C4-2B (cell line): ENCODE data around the gene ACCS.

Source experiments
- H3K27ac ChIP-seq: fragments of 450-650 bp; 2 replicates; pipeline ENCODE4 v1.5.1; 2017
- ZFX ChIP-seq: fragments of 450-650 bp; IDR thresholded peaks from 2 replicates; pipeline ENCODE4 v1.6.1; 2017
- TF ChIP-seq, protein P1 (sequence below): fragments of 450-650 bp; conservative IDR thresholded peaks from 2 replicates; pipeline ENCODE4 v1.5.1; 2017; ENCODE audit warnings: mild to moderate bottlenecking

The ACCS gene

DNA sequence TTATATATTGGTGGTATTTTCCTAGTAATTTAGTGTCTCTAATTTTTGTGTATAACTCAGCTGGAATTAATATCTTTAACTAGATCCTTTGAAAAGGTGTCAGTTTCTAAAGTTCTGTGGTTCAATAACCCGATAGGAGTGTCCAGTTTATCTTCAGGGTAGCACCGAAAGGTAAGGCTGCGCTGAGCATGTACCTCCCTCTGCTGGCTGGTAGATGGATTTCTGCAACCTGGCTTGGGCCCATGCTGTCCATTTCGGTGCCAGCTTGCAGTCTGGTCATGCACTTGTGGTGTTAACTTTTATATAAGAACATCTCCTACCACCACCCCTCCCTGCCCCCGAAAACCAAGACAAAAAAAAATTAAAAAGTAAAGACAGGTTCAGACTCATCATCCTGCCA, 54.1 kb downstream of the ACCS start:
- TF ChIP-seq, protein P1, sequence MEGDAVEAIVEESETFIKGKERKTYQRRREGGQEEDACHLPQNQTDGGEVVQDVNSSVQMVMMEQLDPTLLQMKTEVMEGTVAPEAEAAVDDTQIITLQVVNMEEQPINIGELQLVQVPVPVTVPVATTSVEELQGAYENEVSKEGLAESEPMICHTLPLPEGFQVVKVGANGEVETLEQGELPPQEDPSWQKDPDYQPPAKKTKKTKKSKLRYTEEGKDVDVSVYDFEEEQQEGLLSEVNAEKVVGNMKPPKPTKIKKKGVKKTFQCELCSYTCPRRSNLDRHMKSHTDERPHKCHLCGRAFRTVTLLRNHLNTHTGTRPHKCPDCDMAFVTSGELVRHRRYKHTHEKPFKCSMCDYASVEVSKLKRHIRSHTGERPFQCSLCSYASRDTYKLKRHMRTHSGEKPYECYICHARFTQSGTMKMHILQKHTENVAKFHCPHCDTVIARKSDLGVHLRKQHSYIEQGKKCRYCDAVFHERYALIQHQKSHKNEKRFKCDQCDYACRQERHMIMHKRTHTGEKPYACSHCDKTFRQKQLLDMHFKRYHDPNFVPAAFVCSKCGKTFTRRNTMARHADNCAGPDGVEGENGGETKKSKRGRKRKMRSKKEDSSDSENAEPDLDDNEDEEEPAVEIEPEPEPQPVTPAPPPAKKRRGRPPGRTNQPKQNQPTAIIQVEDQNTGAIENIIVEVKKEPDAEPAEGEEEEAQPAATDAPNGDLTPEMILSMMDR, result peak; percentile 65
- TF ChIP-seq ZFX, result no peak
- H3K27ac ChIP-seq, result no peak overlapping the region

DNA sequence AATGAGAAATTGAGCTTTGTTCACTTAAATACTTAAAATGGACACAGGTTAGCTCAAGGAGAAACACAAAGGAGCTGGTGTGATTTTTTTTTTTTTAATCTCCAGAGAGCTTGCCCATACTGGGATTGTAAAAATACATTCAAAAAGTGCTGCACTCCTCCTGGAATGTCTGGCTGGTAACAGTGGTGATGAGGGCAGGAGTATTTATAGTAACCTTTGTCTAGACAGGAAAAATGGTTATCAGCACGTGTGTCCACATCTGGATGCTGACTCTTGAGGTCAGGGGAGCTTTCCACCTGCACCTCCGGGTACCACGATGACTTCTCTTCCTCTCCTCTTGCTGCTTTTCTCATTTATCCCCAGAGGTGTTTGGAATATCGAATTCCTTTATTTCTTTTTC, 59.5 kb downstream of the ACCS start:
- no peak overlapping the region for H3K27ac ChIP-seq
- no peak for TF ChIP-seq ZFX
- TF ChIP-seq, protein P1, result no peak

DNA sequence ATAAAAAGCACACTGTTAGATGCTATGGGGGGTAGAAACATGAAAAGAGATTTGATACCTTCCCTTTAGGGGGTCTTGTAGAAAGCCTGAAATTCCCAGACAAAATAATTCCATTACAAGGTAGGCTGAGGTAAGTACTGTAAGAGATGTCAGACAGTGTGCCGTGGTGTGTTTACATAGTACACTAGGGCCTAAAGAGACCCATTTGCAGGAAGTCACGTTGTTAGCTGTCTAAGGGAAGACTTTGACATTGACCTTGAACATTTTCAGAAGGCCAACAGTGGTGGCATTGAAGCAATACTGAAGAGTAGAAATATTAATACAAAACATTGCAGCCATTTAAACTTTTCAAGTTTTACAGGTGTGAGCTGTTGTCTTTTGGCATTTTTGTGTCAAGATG, 60.2 kb downstream of the ACCS start:
- no peak overlapping the region for H3K27ac ChIP-seq
- TF ChIP-seq, protein P1, result no peak
- TF ChIP-seq ZFX, result no peak

DNA sequence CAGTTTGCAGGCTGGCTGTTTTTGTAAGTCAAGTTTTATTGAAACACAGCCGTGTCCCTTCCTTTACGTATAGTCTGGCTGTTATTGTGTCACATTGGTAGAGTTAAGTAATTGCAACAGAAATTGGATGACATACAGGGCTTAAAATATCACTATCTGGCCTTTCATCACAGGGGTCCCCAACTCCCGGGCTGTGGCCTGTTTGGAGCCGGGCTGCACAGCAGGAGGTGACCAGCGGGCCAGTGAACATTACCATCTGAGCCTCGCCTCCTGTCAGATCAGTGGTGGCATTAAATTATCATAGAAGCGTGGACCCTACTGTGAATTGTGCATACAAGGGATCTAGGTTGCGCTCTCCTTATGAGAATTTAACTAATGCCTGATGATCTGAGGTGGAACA, 61.1 kb downstream of the ACCS start:
- no peak overlapping the region for H3K27ac ChIP-seq
- TF ChIP-seq, protein P1, result no peak
- no peak for TF ChIP-seq ZFX

DNA sequence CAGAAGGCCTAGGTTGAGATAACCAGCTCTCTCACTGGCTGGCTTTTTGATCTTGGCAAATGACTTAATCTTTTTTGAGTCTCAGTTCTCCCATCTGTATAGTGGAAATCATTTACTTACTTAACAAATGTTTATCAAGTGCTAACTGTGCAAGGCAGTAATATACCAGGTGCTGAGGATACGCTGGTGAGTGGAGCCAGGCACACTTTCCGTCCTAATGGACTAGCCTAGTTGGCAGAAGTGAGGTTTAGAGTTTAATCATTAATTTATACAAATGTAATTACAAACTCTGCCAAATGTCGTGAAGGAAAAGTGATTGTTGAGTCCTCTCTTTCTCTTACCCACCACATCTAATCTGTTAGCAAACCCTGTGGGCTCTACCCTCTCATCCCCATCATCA, 62.7 kb downstream of the ACCS start:
- TF ChIP-seq, protein P1, result no peak
- TF ChIP-seq ZFX, result no peak
- no peak overlapping the region for H3K27ac ChIP-seq

DNA sequence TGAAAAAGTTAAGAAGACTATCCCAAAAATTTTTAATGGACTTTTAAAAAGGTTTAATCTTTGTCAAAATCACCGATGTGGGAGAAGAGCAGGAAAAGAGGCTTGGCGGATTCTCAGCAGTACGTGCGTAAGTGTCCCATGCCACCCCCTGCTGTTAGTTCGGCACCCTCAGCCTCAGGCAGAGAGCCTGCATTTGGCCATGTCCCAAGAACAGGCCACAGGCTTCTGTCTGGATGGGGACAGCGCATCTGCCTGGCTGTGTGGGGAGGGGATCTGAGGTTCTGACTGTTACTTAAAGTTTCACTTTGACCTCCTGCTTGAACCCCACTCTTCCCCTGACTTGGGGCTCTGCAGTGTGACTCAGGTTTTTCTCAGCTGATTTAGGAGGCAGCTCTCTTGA, 64.7 kb downstream of the ACCS start:
- TF ChIP-seq, protein P1, result no peak
- TF ChIP-seq ZFX, result no peak
- H3K27ac ChIP-seq, result no peak overlapping the region

DNA sequence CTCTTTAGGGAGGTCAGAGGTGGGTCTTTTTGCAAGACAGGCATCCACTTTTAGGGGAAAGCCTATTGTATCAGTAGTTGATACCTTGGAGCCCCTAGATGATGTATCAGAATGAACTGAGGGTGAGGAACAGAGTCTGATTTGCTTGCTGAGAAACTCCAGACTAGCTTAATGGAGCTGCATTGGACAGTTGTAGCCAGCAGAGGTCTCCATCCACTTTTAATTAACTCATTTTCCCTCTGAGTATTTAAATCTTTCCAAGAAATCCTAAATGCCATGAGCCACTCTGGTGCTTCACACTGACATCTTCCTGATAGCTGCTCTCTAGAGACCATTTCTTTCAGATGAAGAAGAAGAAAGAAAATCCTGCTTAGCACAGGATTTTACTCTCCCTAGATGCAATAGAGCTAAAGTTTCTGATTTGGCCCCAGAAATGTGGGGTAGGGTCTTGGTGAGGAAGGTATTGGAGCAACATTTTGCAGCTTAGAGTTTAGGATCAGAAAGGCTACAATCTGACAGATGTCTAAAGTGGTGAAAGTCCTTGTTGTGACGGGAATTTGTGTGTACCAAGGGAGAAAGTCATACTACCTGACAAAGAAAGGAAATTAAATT, 67.4 kb downstream of the ACCS start:
- TF ChIP-seq, protein P1, result peak; percentile 83
- no peak for TF ChIP-seq ZFX
- H3K27ac ChIP-seq, result no peak overlapping the region
